Astrocyte (in vitro differentiated cells and primary cell): ENCODE data around the gene CDH9. TPM values are rescaled to one million over a fixed set of nuclear protein-coding genes. Genes with fewer than 3 reads are reported as not detected.

Source experiments
- DNase-seq: peaks from one replicate; pipeline ENCODE4 v3.0.0-alpha.2; 2010; ENCODE audit warnings: low read depth
- FAIRE-seq: peaks from 2 replicates; lab custom pipeline; 2011; peaks lifted over from hg19 to GRCh38; lab: Jason Lieb, UNC
- H2AFZ ChIP-seq: 2 replicates; pipeline ENCODE4 v1.6.0; 2012; ENCODE audit warnings: low read depth, low read length, inconsistent platforms
- H3K27ac ChIP-seq: 2 replicates; pipeline ENCODE4 v1.5.1; 2011; ENCODE audit warnings: low read depth, low read length, inconsistent platforms
- H3K27me3 ChIP-seq: 2 replicates; pipeline ENCODE4 v1.6.0; 2011; ENCODE audit warnings: low read length, inconsistent platforms; ENCODE audit not compliant: insufficient read depth
- H3K36me3 ChIP-seq: 2 replicates; pipeline ENCODE4 v1.5.1; 2011; ENCODE audit warnings: low read length, inconsistent platforms; ENCODE audit not compliant: insufficient read depth
- H3K4me1 ChIP-seq: 2 replicates; pipeline ENCODE4 v1.5.1; 2011; ENCODE audit warnings: low read length, inconsistent platforms; ENCODE audit not compliant: insufficient read depth
- H3K4me2 ChIP-seq: 2 replicates; pipeline ENCODE4 v1.6.0; 2012; ENCODE audit warnings: low read length, inconsistent platforms
- H3K4me3 ChIP-seq: 2 replicates; pipeline ENCODE4 v1.5.1; 2011; ENCODE audit warnings: low read depth, mild to moderate bottlenecking, low read length, inconsistent platforms; ENCODE audit not compliant: insufficient read depth
- H3K79me2 ChIP-seq: 2 replicates; pipeline ENCODE4 v1.6.0; 2012; ENCODE audit warnings: mild to moderate bottlenecking, low read length, inconsistent platforms; ENCODE audit not compliant: insufficient read depth
- H3K9ac ChIP-seq: 2 replicates; pipeline ENCODE4 v1.6.0; 2012; ENCODE audit warnings: mild to moderate bottlenecking, low read length, inconsistent platforms
- H3K9me3 ChIP-seq: 2 replicates; pipeline ENCODE4 v1.5.1; 2012; ENCODE audit warnings: low read depth, mild to moderate bottlenecking, low read length, inconsistent platforms; ENCODE audit not compliant: insufficient read depth
- H4K20me1 ChIP-seq: 2 replicates; pipeline ENCODE4 v1.6.0; 2012; ENCODE audit warnings: low read length, inconsistent platforms; ENCODE audit not compliant: insufficient read depth
- H3K27ac Mint-ChIP-seq: one replicate; pipeline ENCODE4 v1.8.0; 2021; ENCODE audit warnings: mild to moderate bottlenecking, mixed read lengths; ENCODE audit not compliant: unreplicated experiment
- H3K27me3 Mint-ChIP-seq: one replicate; pipeline ENCODE4 v1.8.0; 2021; ENCODE audit warnings: low read depth, mixed read lengths; ENCODE audit not compliant: unreplicated experiment
- H3K36me3 Mint-ChIP-seq: one replicate; pipeline ENCODE4 v1.8.0; 2021; ENCODE audit warnings: low read depth, mixed read lengths; ENCODE audit not compliant: unreplicated experiment
- H3K4me1 Mint-ChIP-seq: one replicate; pipeline ENCODE4 v1.8.0; 2021; ENCODE audit warnings: low read depth, mixed read lengths; ENCODE audit not compliant: unreplicated experiment
- H3K4me3 Mint-ChIP-seq: one replicate; pipeline ENCODE4 v1.8.0; 2021; ENCODE audit warnings: mild to moderate bottlenecking, moderate library complexity, mixed read lengths; ENCODE audit not compliant: unreplicated experiment
- H3K9me3 Mint-ChIP-seq: one replicate; pipeline ENCODE4 v1.8.0; 2021; ENCODE audit warnings: mild to moderate bottlenecking, mixed read lengths; ENCODE audit not compliant: unreplicated experiment
- EZH2 ChIP-seq: IDR thresholded peaks from 2 replicates; pipeline ENCODE4 v1.6.1; 2012; ENCODE audit warnings: mild to moderate bottlenecking, low read length, inconsistent platforms; ENCODE audit not compliant: insufficient read depth
- total RNA-seq: library from RNA; stranded (reverse); gene quantifications from 2 replicates; pipeline ENCODE4 v1.2.1, GENCODE V29; 2021
- TF ChIP-seq, protein P1 (sequence below): IDR thresholded peaks from 2 replicates; pipeline ENCODE4 v1.5.1; 2011; ENCODE audit warnings: low read depth, mild to moderate bottlenecking, inconsistent platforms, low read length, moderate library complexity; ENCODE audit not compliant: insufficient read depth

Gene CDH9
- total RNA-seq, 1 donor from 2014 or later, result not detected

DNA sequence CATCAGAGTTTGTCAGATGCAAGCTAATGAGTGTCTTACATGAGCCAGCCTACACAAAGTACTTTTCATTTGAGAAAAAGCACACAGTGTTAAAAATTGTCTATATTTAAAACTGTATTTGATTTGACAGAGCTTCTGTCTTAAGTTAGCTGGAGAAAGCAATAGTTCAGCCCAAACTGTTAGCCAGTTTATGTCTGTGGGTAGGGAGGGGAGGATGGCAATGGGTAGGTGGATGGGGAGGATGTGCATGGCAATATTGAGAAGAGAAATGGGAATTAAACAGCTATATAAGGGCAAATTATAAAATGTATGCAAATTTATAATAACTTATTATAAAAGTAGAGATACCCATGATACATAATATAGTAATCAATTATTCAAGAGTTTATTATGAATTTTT, 31.3 kb downstream of the CDH9 start:
- no peaks in the 10 kb centered on the region for H3K36me3 Mint-ChIP-seq
- no peak overlapping the region for H3K27ac Mint-ChIP-seq
- Histone ChIP-seq H2AFZ (no peak overlapping the region), H3K27ac (no peak overlapping the region), H3K9ac (no peak overlapping the region), H3K36me3 (no peaks in the 10 kb centered on the region), H3K79me2 (no peaks in the 10 kb centered on the region), H3K4me2 (no peak overlapping the region), H3K4me3 (no peak overlapping the region), H4K20me1 (no peaks in the 10 kb centered on the region), H3K4me1 (no peaks in the 10 kb centered on the region), H3K9me3 (no peaks in the 10 kb centered on the region), H3K27me3 (no peaks in the 10 kb centered on the region)
- H3K27me3 Mint-ChIP-seq, result no peaks in the 10 kb centered on the region
- H3K4me1 Mint-ChIP-seq, result no peaks in the 10 kb centered on the region
- no peaks in the 10 kb centered on the region for H3K9me3 Mint-ChIP-seq
- DNase-seq (no peak), FAIRE-seq (no peak)
- no peak overlapping the region for H3K4me3 Mint-ChIP-seq
- TF ChIP-seq EZH2, result no peak
- TF ChIP-seq, protein P1, sequence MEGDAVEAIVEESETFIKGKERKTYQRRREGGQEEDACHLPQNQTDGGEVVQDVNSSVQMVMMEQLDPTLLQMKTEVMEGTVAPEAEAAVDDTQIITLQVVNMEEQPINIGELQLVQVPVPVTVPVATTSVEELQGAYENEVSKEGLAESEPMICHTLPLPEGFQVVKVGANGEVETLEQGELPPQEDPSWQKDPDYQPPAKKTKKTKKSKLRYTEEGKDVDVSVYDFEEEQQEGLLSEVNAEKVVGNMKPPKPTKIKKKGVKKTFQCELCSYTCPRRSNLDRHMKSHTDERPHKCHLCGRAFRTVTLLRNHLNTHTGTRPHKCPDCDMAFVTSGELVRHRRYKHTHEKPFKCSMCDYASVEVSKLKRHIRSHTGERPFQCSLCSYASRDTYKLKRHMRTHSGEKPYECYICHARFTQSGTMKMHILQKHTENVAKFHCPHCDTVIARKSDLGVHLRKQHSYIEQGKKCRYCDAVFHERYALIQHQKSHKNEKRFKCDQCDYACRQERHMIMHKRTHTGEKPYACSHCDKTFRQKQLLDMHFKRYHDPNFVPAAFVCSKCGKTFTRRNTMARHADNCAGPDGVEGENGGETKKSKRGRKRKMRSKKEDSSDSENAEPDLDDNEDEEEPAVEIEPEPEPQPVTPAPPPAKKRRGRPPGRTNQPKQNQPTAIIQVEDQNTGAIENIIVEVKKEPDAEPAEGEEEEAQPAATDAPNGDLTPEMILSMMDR, result no peak

DNA sequence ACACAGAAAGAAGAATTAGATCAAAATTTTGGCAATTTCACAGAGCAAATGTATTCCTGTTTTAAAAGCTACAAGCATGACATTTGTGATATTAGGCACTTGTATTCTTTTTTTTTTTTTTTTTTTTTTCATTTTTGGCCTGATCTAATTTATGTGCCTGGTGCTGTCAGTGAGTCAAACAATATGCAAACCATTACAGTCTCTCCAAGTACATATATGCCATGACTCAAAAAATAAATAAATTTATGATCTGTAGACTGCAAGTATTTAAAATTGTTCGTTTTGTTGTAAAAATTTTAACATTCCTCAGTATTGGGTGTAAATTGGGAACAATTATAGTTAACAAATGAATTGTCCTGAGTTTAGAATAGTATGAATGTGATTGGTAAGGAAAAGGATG, 51.4 kb downstream of the CDH9 start:
- Mint-ChIP-seq H3K9me3 (no peaks in the 10 kb centered on the region), H3K4me3 (no peak overlapping the region), H3K27ac (no peak overlapping the region), H3K36me3 (no peaks in the 10 kb centered on the region), H3K27me3 (no peaks in the 10 kb centered on the region), H3K4me1 (no peaks in the 10 kb centered on the region)
- Histone ChIP-seq H3K4me1 (no peaks in the 10 kb centered on the region), H3K36me3 (no peaks in the 10 kb centered on the region), H3K4me2 (no peak overlapping the region), H3K27me3 (no peaks in the 10 kb centered on the region), H2AFZ (no peak overlapping the region), H4K20me1 (no peaks in the 10 kb centered on the region), H3K27ac (no peak overlapping the region), H3K4me3 (no peak overlapping the region), H3K9me3 (no peaks in the 10 kb centered on the region), H3K79me2 (no peaks in the 10 kb centered on the region), H3K9ac (no peak overlapping the region)
- FAIRE-seq (no peak), DNase-seq (no peak)
- TF ChIP-seq, protein P1, result no peak
- TF ChIP-seq EZH2, result no peak

DNA sequence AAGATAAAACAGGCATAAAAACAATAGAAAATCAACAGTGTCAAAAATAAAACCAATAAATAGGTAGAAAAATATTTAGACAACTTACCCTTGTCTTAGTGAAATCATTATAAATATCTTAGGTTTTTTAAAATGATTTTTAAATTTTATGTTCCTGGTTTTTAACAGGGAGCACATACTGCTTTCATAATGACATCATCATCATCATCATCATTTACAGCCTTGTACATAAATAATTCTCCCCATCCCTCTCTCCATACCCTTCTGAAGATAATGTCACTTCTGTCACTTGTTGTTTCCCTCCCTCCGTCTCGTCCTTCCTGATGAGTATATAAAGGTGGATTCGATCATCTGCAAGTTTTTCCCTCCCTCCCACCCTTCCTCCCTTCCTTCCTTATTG, 56.6 kb downstream of the CDH9 start:
- H3K4me3 Mint-ChIP-seq, result no peak overlapping the region
- H3K27me3 ChIP-seq, result no peaks in the 10 kb centered on the region
- H3K4me3 ChIP-seq, result no peak overlapping the region
- H3K27ac ChIP-seq, result no peak overlapping the region
- DNase-seq, result no peak
- no peaks in the 10 kb centered on the region for H4K20me1 ChIP-seq
- no peak overlapping the region for H3K27ac Mint-ChIP-seq
- no peak overlapping the region for H3K9ac ChIP-seq
- peaks cover 4% of the 10 kb centered on the region for H3K4me1 Mint-ChIP-seq
- no peaks in the 10 kb centered on the region for H3K27me3 Mint-ChIP-seq
- no peak overlapping the region for H3K4me2 ChIP-seq
- TF ChIP-seq, protein P1, result no peak
- no peak for TF ChIP-seq EZH2
- no peaks in the 10 kb centered on the region for H3K36me3 ChIP-seq
- no peak overlapping the region for H2AFZ ChIP-seq
- H3K9me3 ChIP-seq, result no peaks in the 10 kb centered on the region
- no peaks in the 10 kb centered on the region for H3K79me2 ChIP-seq
- H3K9me3 Mint-ChIP-seq, result no peaks in the 10 kb centered on the region
- H3K4me1 ChIP-seq, result no peaks in the 10 kb centered on the region
- H3K36me3 Mint-ChIP-seq, result no peaks in the 10 kb centered on the region
- no peak for FAIRE-seq
